HAP-1 (cell line): ENCODE data around the gene SMPDL3B.
A peak's percentile ranks its signal among the peaks of the same experiment; 100 is the strongest.

Experiments used
- DNase-seq, 2 experiments: peaks; one replicate each; pipeline ENCODE4 v3.0.0-alpha.2; 2016 to 2020; ENCODE audit warnings: low spot score in 2 of 2
- H3K27me3 ChIP-seq: fragments of 250-450 bp; sonication (Bioruptor Pico); 2 replicates; pipeline ENCODE4 v1.5.1; 2020; ENCODE audit warnings: low read depth, mild to moderate bottlenecking, moderate library complexity
- H3K36me3 ChIP-seq: fragments of 250-450 bp; sonication (Bioruptor Pico); replicated peaks from 2 replicates; pipeline ENCODE4 v1.5.1; 2020; ENCODE audit warnings: mild to moderate bottlenecking
- H3K4me1 ChIP-seq: fragments of 250-450 bp; sonication (Bioruptor Pico); 2 replicates; pipeline ENCODE4 v1.5.1; 2020; ENCODE audit warnings: mild to moderate bottlenecking
- H3K4me3 ChIP-seq: fragments of 250-450 bp; sonication (Bioruptor Pico); 2 replicates; pipeline ENCODE4 v1.5.1; 2020; ENCODE audit warnings: mild to moderate bottlenecking, moderate library complexity
- H3K9me3 ChIP-seq: fragments of 250-450 bp; sonication (Bioruptor Pico); 2 replicates; pipeline ENCODE4 v1.5.1; 2020; ENCODE audit warnings: mild to moderate bottlenecking, moderate library complexity
- in situ Hi-C: fragments of 300-500 bp; cut with MboI; formaldehyde crosslinking; loops from 3 replicates; pipeline ENCODE4 v1.14.3; 2020; ENCODE audit warnings: low sequenced_read_pairs, inconsistent platforms, mixed read lengths

Gene SMPDL3B

GRCh38 chr1:27954186-27954585 is 19.4 kb downstream of the SMPDL3B start:
- Histone ChIP-seq H3K4me3 (no peak overlapping the region), H3K4me1 (peaks cover 3% of the 10 kb centered on the region), H3K9me3 (no peaks in the 10 kb centered on the region), H3K27me3 (no peaks in the 10 kb centered on the region; the same call in 1 of the 2 replicates), H3K36me3 (no peaks in the 10 kb centered on the region)
- in situ Hi-C loops = no loop called here
- DNase-seq = no peak

DNA sequence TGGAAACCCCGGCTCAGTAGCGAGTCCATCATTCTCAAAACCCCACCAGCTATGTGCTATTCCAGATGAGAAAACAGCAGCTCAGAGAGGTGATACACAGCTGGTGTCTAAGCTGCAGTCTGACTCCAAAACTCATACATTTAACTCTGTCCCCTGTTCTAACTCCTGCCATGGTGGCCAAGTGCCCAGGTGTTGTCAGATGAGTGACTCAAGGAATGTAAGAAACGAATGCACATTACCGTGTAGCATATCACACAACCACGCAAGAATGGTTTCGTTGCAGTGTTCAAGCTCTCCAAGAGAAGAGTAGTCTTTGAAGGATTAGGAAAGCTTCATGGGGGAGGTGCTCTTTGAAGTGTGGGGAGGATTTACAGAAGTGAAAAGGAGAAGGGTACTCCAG is 20.3 kb downstream of the SMPDL3B start:
- Histone ChIP-seq H3K4me1 (peaks cover 8% of the 10 kb centered on the region), H3K9me3 (no peaks in the 10 kb centered on the region), H3K36me3 (no peaks in the 10 kb centered on the region), H3K27me3 (no peaks in the 10 kb centered on the region; the same call in 1 of the 2 replicates), H3K4me3 (no peak overlapping the region)
- DNase-seq = no peak
- in situ Hi-C loops = no loop called here

GRCh38 chr1:27956761-27957160 is 22.0 kb downstream of the SMPDL3B start:
- Histone ChIP-seq H3K9me3 (no peaks in the 10 kb centered on the region), H3K36me3 (no peaks in the 10 kb centered on the region), H3K27me3 (no peaks in the 10 kb centered on the region; the same call in 1 of the 2 replicates), H3K4me1 (peaks cover 8% of the 10 kb centered on the region), H3K4me3 (no peak overlapping the region)
- in situ Hi-C loops = no loop called here
- no peak for DNase-seq

GRCh38 chr1:27957655-27958054 is 22.9 kb downstream of the SMPDL3B start:
- no peaks in the 10 kb centered on the region for H3K36me3 ChIP-seq
- no peak overlapping the region for H3K4me3 ChIP-seq
- in situ Hi-C loops = no loop called here
- no peaks in the 10 kb centered on the region for H3K9me3 ChIP-seq
- H3K27me3 ChIP-seq = no peaks in the 10 kb centered on the region; the same call in 1 of the 2 replicates
- peaks cover 8% of the 10 kb centered on the region for H3K4me1 ChIP-seq
- DNase-seq = no peak

DNA sequence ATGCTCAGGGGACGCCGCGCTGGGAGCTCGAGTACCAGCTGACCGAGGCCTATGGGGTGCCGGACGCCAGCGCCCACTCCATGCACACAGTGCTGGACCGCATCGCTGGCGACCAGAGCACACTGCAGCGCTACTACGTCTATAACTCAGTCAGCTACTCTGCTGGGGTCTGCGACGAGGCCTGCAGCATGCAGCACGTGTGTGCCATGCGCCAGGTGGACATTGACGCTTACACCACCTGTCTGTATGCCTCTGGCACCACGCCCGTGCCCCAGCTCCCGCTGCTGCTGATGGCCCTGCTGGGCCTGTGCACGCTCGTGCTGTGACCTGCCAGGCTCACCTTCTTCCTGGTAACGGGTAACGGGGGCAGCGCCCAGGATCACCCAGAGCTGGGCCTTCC is 23.7 kb downstream of the SMPDL3B start:
- no peaks in the 10 kb centered on the region for H3K9me3 ChIP-seq
- H3K27me3 ChIP-seq = no peaks in the 10 kb centered on the region
- DNase-seq = no peak
- no peak overlapping the region for H3K4me3 ChIP-seq
- H3K4me1 ChIP-seq = peaks cover 8% of the 10 kb centered on the region
- H3K36me3 ChIP-seq = no peaks in the 10 kb centered on the region
- in situ Hi-C loops = no loop called here

- H3K27me3 ChIP-seq = no peaks in the 10 kb centered on the region
- in situ Hi-C loops = no loop called here
- DNase-seq = peak; percentile 75 to 89
- H3K36me3 ChIP-seq = no peaks in the 10 kb centered on the region
- no peaks in the 10 kb centered on the region for H3K9me3 ChIP-seq
- H3K4me3 ChIP-seq = peak within 1 kb of the TSS; percentile 49
- peaks cover 8% of the 10 kb centered on the region for H3K4me1 ChIP-seq
Observed at GRCh38 chr1:27959792-27960603, 25.2 kb downstream of the SMPDL3B start, which contains the start of gene XKR8. TSS of gene XKR8 (plus strand) at chr1:27959973. CDS start at chr1:27960070, 97 bp downstream.

GRCh38 chr1:27960762-27961645 is 26.2 kb downstream of the SMPDL3B start:
- H3K27me3 ChIP-seq = no peaks in the 10 kb centered on the region
- H3K9me3 ChIP-seq = no peaks in the 10 kb centered on the region
- DNase-seq = no peak
- H3K36me3 ChIP-seq = no peaks in the 10 kb centered on the region
- in situ Hi-C loops = no loop called here
- H3K4me1 ChIP-seq = peaks cover 8% of the 10 kb centered on the region
- H3K4me3 ChIP-seq = peak overlapping the region; percentile 49

DNA sequence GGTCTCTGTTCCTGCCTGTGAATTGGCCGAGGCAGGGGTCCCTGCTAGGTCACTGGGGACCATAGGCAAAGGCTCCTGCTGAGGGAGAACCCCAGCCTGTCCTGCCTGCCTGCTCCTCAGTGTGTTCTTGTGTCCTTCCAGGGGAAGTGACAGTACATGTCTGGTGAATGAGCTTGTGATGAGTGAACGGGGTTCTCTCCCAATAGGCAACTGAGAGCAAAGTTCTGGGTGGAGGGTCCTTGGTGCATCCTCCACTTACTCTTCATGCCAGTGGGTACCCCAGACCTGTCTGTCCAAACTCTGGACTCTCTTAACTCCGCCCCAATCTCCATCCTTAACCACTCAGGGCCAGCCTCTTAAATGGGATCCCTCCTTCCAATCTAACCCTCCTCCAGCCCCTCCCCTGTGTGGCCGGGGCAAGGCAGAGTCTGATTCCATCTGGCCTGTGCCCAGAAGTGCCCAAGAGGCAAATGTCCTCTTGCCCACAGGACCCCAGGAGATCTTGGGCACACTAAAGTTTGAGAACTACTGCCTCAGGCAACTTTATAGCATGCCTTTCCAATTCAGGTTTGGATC is 26.9 kb downstream of the SMPDL3B start:
- peak in 1 of 2 experiments; percentile 26 for DNase-seq

DNA sequence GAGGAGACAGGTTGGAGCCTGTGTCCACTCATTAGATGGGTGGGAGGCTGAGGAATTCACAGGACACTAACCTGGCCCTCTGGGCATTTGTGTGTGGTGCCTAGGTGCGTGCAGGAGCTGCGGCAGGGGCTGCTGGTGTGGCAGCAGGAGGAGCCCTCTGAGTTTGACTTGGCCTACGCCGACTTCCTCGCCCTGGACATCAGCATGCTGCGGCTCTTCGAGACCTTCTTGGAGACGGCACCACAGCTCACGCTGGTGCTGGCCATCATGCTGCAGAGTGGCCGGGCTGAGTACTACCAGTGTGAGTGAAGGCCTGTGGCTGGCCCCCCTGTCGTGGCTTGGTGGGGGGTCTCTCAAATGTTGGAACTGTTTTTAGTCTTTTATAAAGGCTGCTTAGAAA is 28.6 kb downstream of the SMPDL3B start:
- Histone ChIP-seq H3K4me1 (peaks cover 8% of the 10 kb centered on the region), H3K4me3 (no peak overlapping the region), H3K9me3 (no peaks in the 10 kb centered on the region), H3K27me3 (no peaks in the 10 kb centered on the region), H3K36me3 (no peaks in the 10 kb centered on the region; the same call in 1 of the 2 replicates)
- no peak for DNase-seq
- in situ Hi-C loops = no loop called here

More for the DNA sequence above, 26.9 kb downstream of the SMPDL3B start:
- H3K36me3 ChIP-seq = no peaks in the 10 kb centered on the region
- in situ Hi-C loops = no loop called here
- peaks cover 8% of the 10 kb centered on the region for H3K4me1 ChIP-seq
- no peaks in the 10 kb centered on the region for H3K27me3 ChIP-seq
- H3K9me3 ChIP-seq = no peaks in the 10 kb centered on the region
- H3K4me3 ChIP-seq = no peak overlapping the region

DNA sequence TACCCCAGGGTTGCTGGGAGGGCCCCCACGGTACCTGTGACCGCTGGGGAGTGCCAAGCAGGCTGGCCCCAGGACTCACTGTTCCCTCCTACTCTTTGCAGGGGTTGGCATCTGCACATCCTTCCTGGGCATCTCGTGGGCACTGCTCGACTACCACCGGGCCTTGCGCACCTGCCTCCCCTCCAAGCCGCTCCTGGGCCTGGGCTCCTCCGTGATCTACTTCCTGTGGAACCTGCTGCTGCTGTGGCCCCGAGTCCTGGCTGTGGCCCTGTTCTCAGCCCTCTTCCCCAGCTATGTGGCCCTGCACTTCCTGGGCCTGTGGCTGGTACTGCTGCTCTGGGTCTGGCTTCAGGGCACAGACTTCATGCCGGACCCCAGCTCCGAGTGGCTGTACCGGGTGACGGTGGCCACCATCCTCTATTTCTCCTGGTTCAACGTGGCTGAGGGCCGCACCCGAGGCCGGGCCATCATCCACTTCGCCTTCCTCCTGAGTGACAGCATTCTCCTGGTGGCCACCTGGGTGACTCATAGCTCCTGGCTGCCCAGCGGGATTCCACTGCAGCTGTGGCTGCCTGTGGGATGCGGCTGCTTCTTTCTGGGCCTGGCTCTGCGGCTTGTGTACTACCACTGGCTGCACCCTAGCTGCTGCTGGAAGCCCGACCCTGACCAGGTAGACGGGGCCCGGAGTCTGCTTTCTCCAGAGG is 31.8 kb downstream of the SMPDL3B start:
- no peak for DNase-seq
- Histone ChIP-seq H3K9me3 (no peaks in the 10 kb centered on the region), H3K4me1 (no peaks in the 10 kb centered on the region), H3K4me3 (no peak overlapping the region), H3K27me3 (no peaks in the 10 kb centered on the region), H3K36me3 (no peaks in the 10 kb centered on the region; the same call in none of the 2 replicates)
- in situ Hi-C loops = no loop called here

DNA sequence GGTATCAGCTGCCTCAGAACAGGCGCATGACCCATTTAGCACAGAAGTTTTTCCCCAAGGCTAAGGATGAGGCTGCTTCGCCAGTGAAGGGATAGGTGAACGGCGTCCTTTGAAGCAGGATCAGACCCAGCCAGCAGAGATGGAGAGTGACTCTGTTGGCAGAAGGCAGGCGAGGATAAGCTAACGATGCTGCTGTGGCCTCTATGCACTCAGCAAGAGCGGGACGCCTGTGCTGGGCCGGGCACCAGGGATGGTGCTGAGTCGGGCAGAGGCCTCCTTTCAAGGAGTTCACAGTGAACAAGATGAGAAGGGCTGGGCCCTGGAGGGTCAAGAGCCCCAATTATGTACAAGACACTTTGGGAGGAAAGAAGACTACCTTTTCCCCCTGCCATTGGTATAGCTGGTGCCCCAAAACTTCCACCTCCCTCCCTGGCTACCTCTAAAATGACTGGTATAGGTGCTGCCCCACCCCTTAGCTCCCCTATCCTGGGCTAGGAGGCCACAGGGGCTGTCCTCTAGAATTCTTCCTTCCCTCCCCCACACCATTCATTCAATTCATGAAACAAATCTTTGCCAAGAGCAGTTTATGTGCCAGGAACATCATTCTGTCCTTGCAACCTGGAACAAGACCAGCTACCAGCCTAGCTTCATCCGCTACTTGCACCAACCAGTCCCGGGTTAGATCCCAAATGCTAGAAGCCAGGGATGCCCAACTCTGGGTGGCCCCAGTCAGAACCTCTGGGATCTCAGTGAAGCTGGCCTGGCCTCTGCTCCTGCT is 32.5 kb downstream of the SMPDL3B start:
- H3K4me3 ChIP-seq = no peak overlapping the region
- H3K27me3 ChIP-seq = no peaks in the 10 kb centered on the region
- no peaks in the 10 kb centered on the region for H3K9me3 ChIP-seq
- H3K4me1 ChIP-seq = no peaks in the 10 kb centered on the region; the same call in 1 of the 2 replicates
- in situ Hi-C loops = no loop called here
- no peak for DNase-seq
- H3K36me3 ChIP-seq = peaks cover 3% of the 10 kb centered on the region

GRCh38 chr1:27967884-27968466 is 33.2 kb downstream of the SMPDL3B start:
- in situ Hi-C loops = no loop called here
- Histone ChIP-seq H3K4me1 (no peaks in the 10 kb centered on the region; the same call in 1 of the 2 replicates), H3K9me3 (no peaks in the 10 kb centered on the region), H3K4me3 (no peak overlapping the region), H3K27me3 (no peaks in the 10 kb centered on the region), H3K36me3 (peaks cover 4% of the 10 kb centered on the region)
- DNase-seq = no peak
